SK-N-SH (cell line): ENCODE measurements around the gene PROM2. TPM values are rescaled to one million over a fixed set of nuclear protein-coding genes. Genes with fewer than 3 reads are reported as not detected.

ENCODE experiments used
- CTCF ChIA-PET: fragments of 300-600, 350-600 bp; formaldehyde crosslinking; extraction: SDS; loops from one replicate; lab custom pipeline; 2021; lab: Yijun Ruan, JAX
- POLR2A ChIA-PET: fragments of 350-600 bp; sonication (Branson Sonifier 250); formaldehyde crosslinking; extraction: SDS; loops from one replicate; lab custom pipeline; 2020; ENCODE audit warnings: antibody characterized with exemption, inconsistent platforms; lab: Yijun Ruan, JAX
- DNase-seq: peaks from one replicate; pipeline ENCODE4 v3.0.0; 2012
- H2AFZ ChIP-seq: fragments of 200-600 bp; sonication (generic); 2 replicates; pipeline ENCODE4 v1.8.1; 2016; ENCODE audit warnings: antibody characterized with exemption, mild to moderate bottlenecking, low read depth
- H3F3A ChIP-seq: fragments of 200-600 bp; sonication (generic); replicated peaks from 2 replicates; pipeline ENCODE3; 2016; ENCODE audit warnings: antibody characterized with exemption, mild to moderate bottlenecking; ENCODE audit not compliant: insufficient read depth
- H3K27ac ChIP-seq, 2 experiments: fragments of 200-500 bp in 1 of 2; fragments of 200-600 bp in 1 of 2; sonication (Bioruptor generic) in 1 of 2; sonication (generic), shearing (Covaris generic) in 1 of 2; 2 replicates each; pipeline versions ENCODE4 v1.5.1 to v1.6.1; 2014 to 2016; ENCODE audit warnings: low read depth in 2 of 2, inconsistent platforms in 1 of 2, low read length in 1 of 2, mild to moderate bottlenecking in 1 of 2, mixed read lengths in 1 of 2
- H3K27me3 ChIP-seq: fragments of 200-600 bp; sonication (generic), shearing (Covaris generic); 2 replicates; pipeline ENCODE4 v1.6.1; 2016; ENCODE audit warnings: mixed run types; ENCODE audit not compliant: insufficient read depth
- H3K36me3 ChIP-seq, 2 experiments: fragments of 200-500 bp in 1 of 2; fragments of 200-600 bp in 1 of 2; sonication (Bioruptor generic) in 1 of 2; sonication (generic) in 1 of 2; replicated peaks in 1 of 2; 2 replicates each; pipeline versions ENCODE3 to v1.5.1; 2014 to 2016; ENCODE audit warnings: low read length in 1 of 2, mild to moderate bottlenecking in 1 of 2; ENCODE audit not compliant: insufficient read depth in 2 of 2, control insufficient read depth in 1 of 2
- H3K4me1 ChIP-seq, 2 experiments: fragments of 200-500 bp in 1 of 2; fragments of 200-600 bp in 1 of 2; sonication (Bioruptor generic) in 1 of 2; sonication (generic), shearing (Covaris generic) in 1 of 2; 2 replicates each; pipeline versions ENCODE4 v1.5.1 to v1.6.1; 2014 to 2016; ENCODE audit warnings: low read depth in 1 of 2, low read length in 1 of 2, mixed run types in 1 of 2; ENCODE audit not compliant: insufficient read depth in 2 of 2, control insufficient read depth in 1 of 2
- H3K4me2 ChIP-seq: fragments of 200-600 bp; sonication (generic), shearing (Covaris generic); 2 replicates; pipeline ENCODE4 v1.6.1; 2017; ENCODE audit warnings: mixed run types
- H3K4me3 ChIP-seq, 2 experiments: fragments of 200-500 bp in 1 of 2; fragments of 200-600 bp in 1 of 2; sonication (Bioruptor generic) in 1 of 2; sonication (generic), shearing (Covaris generic) in 1 of 2; 2 replicates each; pipeline versions ENCODE4 v1.5.1 to v1.8.1; 2014 to 2016; ENCODE audit warnings: low read depth in 2 of 2, inconsistent platforms in 1 of 2, low read length in 1 of 2, mild to moderate bottlenecking in 1 of 2, mixed read lengths in 1 of 2, moderate library complexity in 1 of 2
- H3K79me2 ChIP-seq: fragments of 200-600 bp; sonication (generic); 2 replicates; pipeline ENCODE4 v1.8.1; 2017; ENCODE audit warnings: mild to moderate bottlenecking; ENCODE audit not compliant: insufficient read depth
- H3K9ac ChIP-seq: fragments of 200-600 bp; sonication (generic); 2 replicates; pipeline ENCODE4 v1.6.1; 2017; ENCODE audit warnings: mixed run types
- H3K9me2 ChIP-seq: fragments of 200-600 bp; sonication (generic); 2 replicates; pipeline ENCODE4 v1.6.1; 2017; ENCODE audit warnings: mixed run types
- H3K9me3 ChIP-seq: fragments of 200-600 bp; sonication (generic); 2 replicates; pipeline ENCODE4 v1.6.1; 2017; ENCODE audit warnings: mixed run types, mild to moderate bottlenecking, moderate library complexity
- H4K20me1 ChIP-seq: fragments of 200-600 bp; sonication (generic); 2 replicates; pipeline ENCODE4 v1.6.1; 2017; ENCODE audit warnings: mild to moderate bottlenecking, mixed run types; ENCODE audit not compliant: insufficient read depth
- CTCF ChIP-seq: fragments of 200-600 bp; sonication (generic); IDR thresholded peaks from 2 replicates; pipeline ENCODE4 v1.6.1; 2017; ENCODE audit warnings: antibody characterized with exemption, mild to moderate bottlenecking, moderate library complexity
- ELF1 ChIP-seq: IDR thresholded peaks from 2 replicates; pipeline ENCODE4 v1.4.0; 2012
- EZH2phosphoT487 ChIP-seq: fragments of 200-600 bp; sonication (generic); IDR thresholded peaks from 2 replicates; pipeline ENCODE4 v1.6.1; 2017; ENCODE audit warnings: low read depth, mixed run types, mild to moderate bottlenecking, antibody characterized with exemption, moderate library complexity, borderline replicate concordance
- GATA2 ChIP-seq: sonication (generic); formaldehyde crosslinking; IDR thresholded peaks from 2 replicates; pipeline ENCODE4 v1.5.0; 2020; ENCODE audit warnings: mild to moderate bottlenecking, missing genetic modification reagents
- IRF3 ChIP-seq: fragments of 150-350 bp; IDR thresholded peaks from 2 replicates; pipeline ENCODE4 v1.6.1; 2016; ENCODE audit warnings: mild to moderate bottlenecking, low read depth, low read length
- MAX ChIP-seq: IDR thresholded peaks from 2 replicates; pipeline ENCODE4 v1.4.0; 2012; ENCODE audit warnings: low read depth
- POLR2AphosphoS5 ChIP-seq: IDR thresholded peaks from 2 replicates; pipeline ENCODE4 v1.6.1; 2012; ENCODE audit warnings: low read depth, low read length
- RAD21 ChIP-seq: IDR thresholded peaks from 2 replicates; pipeline ENCODE4 v1.6.1; 2012; ENCODE audit warnings: mild to moderate bottlenecking, low read length
- RCOR1 ChIP-seq: fragments of 150-350 bp; IDR thresholded peaks from 2 replicates; pipeline ENCODE4 v1.6.1; 2017; ENCODE audit warnings: antibody characterized with exemption, low read length
- RFX5 ChIP-seq: IDR thresholded peaks from 2 replicates; pipeline ENCODE4 v1.6.1; 2012; ENCODE audit warnings: mild to moderate bottlenecking, improper control_type of control experiment, low read length
- SIN3A ChIP-seq: IDR thresholded peaks from 2 replicates; pipeline ENCODE4 v1.6.1; 2012; ENCODE audit warnings: low read depth, mild to moderate bottlenecking, low read length, moderate library complexity, borderline replicate concordance
- SMC3 ChIP-seq: IDR thresholded peaks from 2 replicates; pipeline ENCODE4 v1.6.1; 2012; ENCODE audit warnings: low read depth, low read length, improper control_type of control experiment
- TCF12 ChIP-seq: IDR thresholded peaks from 2 replicates; pipeline ENCODE4 v1.4.0; 2012
- TEAD4 ChIP-seq: IDR thresholded peaks from 2 replicates; pipeline ENCODE4 v1.4.0; 2012; ENCODE audit warnings: mild to moderate bottlenecking, borderline replicate concordance; ENCODE audit not compliant: insufficient read depth
- USF2 ChIP-seq: fragments of 150-350 bp; IDR thresholded peaks from 2 replicates; pipeline ENCODE4 v1.6.1; 2017; ENCODE audit warnings: antibody characterized with exemption, low read length, low read depth, borderline replicate concordance
- ZBTB33 ChIP-seq: IDR thresholded peaks from 2 replicates; pipeline ENCODE4 v1.4.0; 2012; ENCODE audit warnings: low read depth, borderline replicate concordance
- WGBS: methylation state at CpG from one replicate; pipeline ENCODE4 v1.1.6; 2017; ENCODE audit warnings: low lambda C conversion rate; 5-methylcytosine and 5-hydroxymethylcytosine counted together
- polyA plus RNA-seq, 3 experiments: library from polyadenylated mRNA; depleted of rRNA; stranded (reverse); fragments of >200 nt; gene quantifications; 2 replicates each; pipeline ENCODE4 v1.2.3, GENCODE V29; 2012

Gene PROM2
- polyA plus RNA-seq, 1 of the 3 experiments (the other 2 are of a cell fraction) = 0.38 TPM

- H4K20me1 ChIP-seq = no peaks in the 10 kb centered on the region
- no peaks in the 10 kb centered on the region for H3K9me3 ChIP-seq
- H3K4me2 ChIP-seq = no peak overlapping the region
- H3K9me2 ChIP-seq = no peaks in the 10 kb centered on the region
- H3K4me3 ChIP-seq = no peak overlapping the region
- no peaks in the 10 kb centered on the region for H3F3A ChIP-seq
- ChIA-PET CTCF (interaction anchor here (2.0 to 2.1 kb wide), 2 partner anchors 36 to 79 kb away, joined by 5 to 11 read pairs; no protein-coding TSS in a partner anchor), POLR2A (no interaction called here)
- no peak overlapping the region for H2AFZ ChIP-seq
- 59% methylated on average over 8 of the region's 8 CpGs for WGBS
- H3K27ac ChIP-seq = no peak overlapping the region
- H3K27me3 ChIP-seq = no peaks in the 10 kb centered on the region; the same call in 1 of the 2 replicates
- H3K79me2 ChIP-seq = no peaks in the 10 kb centered on the region
- no peak overlapping the region for H3K9ac ChIP-seq
- no peak for DNase-seq
- no peak for TF ChIP-seq EZH2phosphoT487
- no peak for TF ChIP-seq TCF12
- no peak for TF ChIP-seq SMC3
- no peak for TF ChIP-seq ELF1
- no peak for TF ChIP-seq TEAD4
- TF ChIP-seq MAX = no peak
- TF ChIP-seq POLR2AphosphoS5 = no peak
- no peak for TF ChIP-seq CTCF
- TF ChIP-seq ZBTB33 = no peak
- H3K4me1 ChIP-seq = peaks cover 0 to 4% of the 10 kb centered on the region in 2 experiments; a peak in 1 of 4 replicates
- no peaks in the 10 kb centered on the region for H3K36me3 ChIP-seq
Measured at GRCh38 chr2:95309599-95309998, 35.4 kb downstream of the PROM2 start.

GRCh38 chr2:95310216-95310615, 36.0 kb downstream of the PROM2 start:
- Histone ChIP-seq H3K27ac (no peak overlapping the region), H4K20me1 (no peaks in the 10 kb centered on the region), H3K9ac (no peak overlapping the region), H3F3A (no peaks in the 10 kb centered on the region), H3K36me3 (no peaks in the 10 kb centered on the region), H3K79me2 (no peaks in the 10 kb centered on the region), H3K27me3 (no peaks in the 10 kb centered on the region; the same call in 1 of the 2 replicates), H3K4me2 (no peak overlapping the region), H3K9me2 (no peaks in the 10 kb centered on the region), H3K4me3 (no peak overlapping the region), H2AFZ (no peak overlapping the region), H3K4me1 (no peaks in the 10 kb centered on the region), H3K9me3 (no peaks in the 10 kb centered on the region)
- CTCF ChIA-PET = interaction anchor here (0.7 to 2.1 kb wide), 3 partner anchors 35 to 366 kb away, joined by 3 to 11 read pairs (median 5); no protein-coding TSS in a partner anchor
- POLR2A ChIA-PET = no interaction called here
- 30% methylated on average over 2 of the region's 8 CpGs for WGBS
- DNase-seq = no peak
- no peak for TF ChIP-seq IRF3
- no peak for TF ChIP-seq SIN3A
- TF ChIP-seq ZBTB33 = no peak
- TF ChIP-seq GATA2 (CRISPR knock-in tag) = no peak
- TF ChIP-seq RFX5 = no peak
- TF ChIP-seq USF2 = no peak
- no peak for TF ChIP-seq RAD21
- TF ChIP-seq MAX = no peak
- no peak for TF ChIP-seq RCOR1
